UCSD-AML1 (cell line): ENCODE data around the gene ANKRD50.

Experiments
- DNase-seq: peaks from one replicate; lab custom pipeline; 2025; ENCODE audit not compliant: unreplicated experiment; lab: John Stamatoyannopoulos, UW

Gene ANKRD50

DNA sequence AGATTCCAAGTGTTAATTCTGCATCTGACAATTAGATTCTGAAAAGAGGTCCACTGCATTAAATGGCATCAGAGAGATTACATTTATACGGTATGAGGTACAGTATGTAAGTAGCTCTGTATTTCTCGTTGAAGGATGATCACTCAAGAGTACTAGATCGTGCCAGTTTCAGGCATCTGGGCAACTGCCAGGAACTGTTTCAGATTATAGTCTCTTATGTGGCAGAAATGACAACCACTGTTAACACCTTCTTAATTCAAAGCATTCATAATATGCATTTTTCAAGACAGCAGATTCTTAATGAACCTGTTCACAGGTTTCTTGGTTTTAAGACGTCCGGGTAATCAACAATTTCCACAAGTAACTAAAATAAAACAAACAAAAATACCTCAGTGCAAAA, 1.6 kb downstream of the ANKRD50 start:
- DNase-seq, result no peak

DNA sequence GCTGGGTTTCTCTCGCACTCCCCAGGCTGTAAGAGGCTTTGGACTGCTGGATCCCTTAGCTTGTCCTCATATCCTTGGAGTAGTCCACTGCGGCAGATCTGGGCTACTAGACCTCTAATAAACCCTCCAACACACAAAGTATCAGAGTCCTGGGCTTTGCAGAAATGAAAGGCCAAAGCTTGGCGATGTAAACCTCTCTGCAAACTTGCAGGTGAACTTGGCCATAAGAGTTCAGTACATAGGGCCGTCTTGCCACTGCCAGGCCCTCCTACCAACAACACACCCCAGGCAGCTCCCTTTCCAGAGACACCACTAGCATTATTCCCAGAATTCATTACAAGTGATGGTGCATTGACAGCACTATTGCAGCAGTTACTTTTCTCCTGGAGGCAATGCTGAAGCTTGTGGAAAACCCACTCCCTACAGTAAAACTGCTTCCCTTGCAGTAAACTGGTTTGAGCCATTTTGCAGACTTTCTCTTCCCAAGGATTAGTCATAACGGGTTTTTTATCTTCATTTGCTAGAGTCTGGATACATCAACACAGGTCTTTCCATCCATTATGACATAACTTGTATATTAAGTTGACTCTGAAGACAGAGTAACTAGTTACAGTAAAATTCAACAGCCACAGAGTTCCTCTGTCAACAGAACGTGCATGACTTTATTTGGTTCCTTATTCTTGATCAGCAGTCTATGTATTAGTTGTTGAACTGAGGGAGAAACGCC, 2.4 kb downstream of the ANKRD50 start:
- DNase-seq, result no peak

DNA sequence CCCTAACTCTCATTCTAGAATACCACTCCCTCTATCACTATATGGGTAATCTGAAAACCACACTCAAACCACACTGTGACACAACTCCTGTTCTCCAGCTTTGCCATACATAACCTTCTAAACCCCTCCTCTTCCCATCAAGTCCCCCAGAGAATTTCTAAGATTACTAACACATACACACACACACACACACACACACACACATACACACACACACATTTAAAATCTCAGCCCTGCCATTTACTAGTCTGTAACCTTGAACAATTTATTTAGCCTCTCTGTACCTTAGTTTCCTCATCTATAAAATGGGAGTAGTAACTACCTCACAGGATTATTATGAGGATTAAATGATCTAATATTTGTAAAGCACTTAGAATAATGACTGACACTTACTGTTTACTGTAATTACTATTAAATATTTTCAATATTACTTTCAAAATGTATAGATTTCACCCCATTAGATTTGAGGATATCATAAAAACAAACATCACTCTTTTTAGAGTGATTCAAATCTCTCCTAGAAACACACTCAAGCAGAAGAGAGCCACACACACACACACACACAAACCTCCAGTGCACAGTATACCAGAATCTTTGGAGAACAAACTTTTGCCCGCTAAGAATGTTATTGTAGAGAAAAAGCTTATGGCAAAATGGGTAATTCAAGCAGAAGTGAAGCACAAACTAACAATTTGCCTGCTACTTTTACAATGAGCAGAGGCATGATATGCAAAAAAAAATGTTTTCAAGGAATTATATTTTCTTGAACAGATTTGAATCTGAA, 3.8 kb downstream of the ANKRD50 start:
- DNase-seq, result no peak

DNA sequence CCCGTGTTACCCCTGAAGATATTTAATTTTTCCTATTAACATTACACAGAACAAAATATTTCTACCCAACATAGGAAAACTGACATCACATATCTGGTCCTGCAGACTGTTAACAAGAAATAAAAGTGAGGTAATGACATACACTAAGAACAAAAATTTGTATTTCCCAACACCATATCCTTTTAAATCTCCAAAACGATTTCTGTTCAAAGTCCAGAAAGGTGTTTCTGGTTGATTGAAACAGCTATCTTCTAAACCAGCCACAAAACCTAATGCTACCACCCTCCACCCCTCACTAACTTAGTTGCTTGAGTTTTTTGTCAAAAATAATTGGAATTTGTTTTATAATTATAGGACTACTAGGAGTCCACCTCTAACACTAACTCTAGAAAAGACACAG, 7.1 kb downstream of the ANKRD50 start:
- DNase-seq, result no peak

- no peak for DNase-seq
Observed at GRCh38 chr4:124703154-124703553, 9.4 kb downstream of the ANKRD50 start.

- no peak for DNase-seq
Observed at GRCh38 chr4:124697441-124697840, 15.1 kb downstream of the ANKRD50 start.

GRCh38 chr4:124696182-124696581, 16.4 kb downstream of the ANKRD50 start:
- no peak for DNase-seq

DNA sequence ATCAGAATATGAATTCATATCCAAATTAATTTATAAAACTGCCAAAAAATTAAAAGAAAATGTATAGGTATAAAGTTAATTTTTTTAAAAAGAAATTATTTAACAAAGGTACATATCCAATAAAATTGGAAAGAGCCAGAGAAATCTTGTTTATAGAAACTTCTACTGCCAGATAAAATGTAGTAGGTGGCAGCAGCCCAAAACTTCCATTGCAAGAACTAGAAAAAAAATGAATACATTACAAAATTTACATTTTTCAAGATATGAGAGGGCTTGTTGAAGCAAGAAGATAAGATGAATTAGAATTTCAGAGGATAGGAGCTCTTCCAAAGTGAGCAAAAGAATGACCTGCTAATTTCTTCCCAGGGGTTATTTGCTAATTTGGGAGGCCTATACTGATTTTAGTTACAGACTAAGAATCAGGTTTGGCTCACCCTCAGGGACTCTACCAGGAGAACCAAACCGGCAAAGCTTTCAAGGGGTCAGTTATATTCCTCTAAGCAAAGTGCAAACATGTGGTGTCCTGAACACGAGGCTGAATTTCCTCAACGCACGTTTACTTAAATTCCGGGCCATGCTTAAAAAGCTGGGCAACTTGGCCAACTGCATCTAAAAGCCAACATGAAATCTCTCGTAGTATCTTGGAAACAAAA, 17.5 kb downstream of the ANKRD50 start:
- no peak for DNase-seq

DNA sequence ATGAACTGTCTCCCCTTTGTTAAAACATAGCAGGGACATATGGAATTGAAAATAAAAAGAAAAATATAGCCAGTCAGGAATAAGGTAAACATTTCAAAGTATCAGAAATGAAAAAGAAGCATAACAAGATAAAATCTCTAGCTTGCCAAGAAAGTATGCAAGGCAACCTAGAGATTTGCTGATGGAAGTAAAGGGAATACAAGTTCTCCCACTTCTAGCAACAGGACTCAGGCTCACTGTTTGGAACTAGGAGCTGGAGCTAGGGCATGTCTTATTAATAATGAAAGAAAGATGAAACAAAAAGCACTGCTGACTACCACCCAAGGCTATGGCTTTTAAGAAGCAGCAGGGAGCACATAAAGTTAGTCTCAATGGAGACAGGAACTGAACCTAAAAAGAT, 18.2 kb downstream of the ANKRD50 start:
- no peak for DNase-seq

- no peak for DNase-seq
Observed at GRCh38 chr4:124691801-124692200, 20.7 kb downstream of the ANKRD50 start.

GRCh38 chr4:124686279-124686678, 26.3 kb downstream of the ANKRD50 start:
- DNase-seq, result no peak

DNA sequence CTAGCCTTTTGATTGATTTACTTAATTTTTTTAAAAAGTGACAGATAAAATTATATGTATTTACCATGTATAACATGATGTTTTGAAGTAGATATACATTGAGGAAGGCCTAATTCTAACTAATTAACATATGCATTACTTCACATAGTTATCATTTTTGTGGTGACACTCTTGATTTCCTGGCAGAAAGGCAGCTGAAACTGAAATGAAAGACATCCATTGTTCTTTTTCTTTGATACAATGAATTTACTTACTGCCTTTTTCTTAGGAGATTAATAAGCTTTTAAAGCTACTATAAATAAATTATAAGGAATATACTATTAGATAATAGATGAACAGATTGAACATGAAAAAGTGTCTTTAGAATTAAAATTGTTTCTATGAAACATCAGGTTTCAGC, 26.7 kb downstream of the ANKRD50 start:
- no peak for DNase-seq

DNA sequence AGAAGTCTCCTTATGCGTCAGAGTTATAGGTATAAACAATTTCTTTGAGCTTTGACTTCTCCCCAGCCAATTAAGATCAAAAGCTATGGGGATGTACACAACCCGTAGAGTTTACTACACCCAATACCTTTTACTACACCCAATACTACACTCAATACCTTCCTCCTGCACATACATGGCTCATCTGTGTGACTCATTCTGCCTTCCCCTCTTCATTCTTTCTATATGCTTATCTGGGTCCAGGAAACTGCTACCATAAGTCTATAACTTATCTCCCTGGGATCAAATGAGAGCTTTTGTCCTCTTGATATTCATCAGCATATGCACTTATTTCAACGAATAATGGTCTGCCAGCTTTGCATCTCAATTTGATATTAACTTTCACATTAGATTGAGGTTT, 28.2 kb downstream of the ANKRD50 start:
- DNase-seq, result no peak

DNA sequence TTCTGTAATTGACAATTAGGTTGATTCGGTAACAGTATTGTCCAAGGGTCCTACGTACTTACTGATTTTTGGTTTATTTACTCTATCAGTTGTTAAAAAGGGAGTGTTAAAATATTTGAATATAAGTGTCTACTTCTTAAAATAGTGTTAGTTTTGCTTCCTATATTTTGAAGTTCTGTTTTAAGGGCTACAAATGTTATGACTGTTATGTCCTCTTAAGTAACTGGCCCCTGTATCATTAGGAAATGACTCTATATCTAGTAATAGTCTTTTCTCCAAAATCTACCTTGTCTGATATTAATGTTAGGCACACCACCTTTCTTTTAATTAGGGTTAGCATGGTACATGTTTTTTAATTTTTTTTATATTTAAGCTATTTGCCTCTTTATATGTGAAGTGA, 30.1 kb downstream of the ANKRD50 start:
- no peak for DNase-seq

DNA sequence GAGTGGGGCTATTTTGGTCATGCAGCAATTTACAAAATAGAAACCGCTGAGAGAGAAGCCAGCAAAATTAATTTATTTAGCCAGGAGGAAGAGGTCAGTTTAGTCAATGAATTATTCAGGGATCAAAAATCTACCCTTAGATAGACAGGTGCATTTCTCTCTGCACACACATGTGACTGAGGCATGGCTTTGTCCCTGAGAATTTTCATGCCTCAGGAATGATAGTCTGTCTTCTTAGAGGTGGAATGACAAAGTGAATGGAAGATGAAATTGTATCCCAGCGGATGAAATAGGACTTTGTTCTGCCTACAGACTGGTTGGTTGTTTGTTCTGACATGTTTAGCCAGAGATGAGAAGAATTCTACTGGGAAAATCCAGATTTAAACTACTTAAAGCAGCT, 46.0 kb downstream of the ANKRD50 start:
- DNase-seq, result no peak

DNA sequence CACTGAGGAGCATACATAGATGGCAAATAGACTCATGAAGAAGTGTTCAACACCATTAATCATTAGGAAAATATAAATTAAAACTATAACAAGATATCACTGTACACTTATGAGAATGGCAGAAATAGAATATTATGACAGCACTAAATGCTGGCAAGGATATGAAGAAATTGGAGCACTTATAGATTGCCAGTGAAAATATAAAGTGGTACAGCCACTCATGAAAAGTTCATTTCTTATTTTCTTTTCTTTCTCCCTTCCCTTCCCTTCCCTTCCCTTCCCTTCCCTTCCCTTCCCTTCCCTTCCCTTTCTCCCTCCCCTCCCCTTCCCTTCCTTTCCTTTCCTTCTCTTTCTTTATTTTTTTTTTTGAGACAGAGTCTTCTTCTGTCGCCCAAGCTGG, 53.7 kb downstream of the ANKRD50 start:
- DNase-seq, result no peak

DNA sequence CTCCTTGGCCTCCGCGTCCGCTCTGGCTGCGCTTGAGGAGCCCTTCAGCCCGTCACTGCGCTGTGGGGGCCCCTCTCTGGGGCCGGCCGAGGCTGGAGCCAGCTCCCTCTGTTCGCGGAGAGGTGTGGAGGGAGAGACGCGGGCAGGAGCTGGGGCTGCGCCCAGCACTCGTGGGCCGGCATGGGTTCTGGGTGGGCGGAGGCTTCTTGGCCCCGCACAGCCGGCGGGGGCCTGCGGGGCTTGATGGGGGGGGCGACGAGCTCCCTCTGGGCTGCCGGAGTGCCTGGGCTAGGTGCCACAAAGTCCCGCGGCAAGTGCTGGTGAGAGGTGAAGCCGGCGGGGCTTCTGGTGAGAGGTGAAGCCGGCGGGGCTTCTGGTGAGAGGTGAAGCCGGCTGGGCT, 61.9 kb downstream of the ANKRD50 start:
- DNase-seq, result no peak

- DNase-seq, result no peak
Observed at GRCh38 chr4:124647599-124647998, 64.9 kb downstream of the ANKRD50 start.

- DNase-seq, result no peak
Observed at GRCh38 chr4:124644621-124645020, 67.9 kb downstream of the ANKRD50 start.

GRCh38 chr4:124642846-124643245, 69.7 kb downstream of the ANKRD50 start:
- no peak for DNase-seq

GRCh38 chr4:124641715-124642381, 70.7 kb downstream of the ANKRD50 start:
- DNase-seq, result no peak
